ENCODE results near the gene PBRM1. TPM values are rescaled to one million over a fixed set of nuclear protein-coding genes. Genes with fewer than 3 reads are reported as not detected.

PBRM1 gene
- polyA plus RNA-seq, 1 experiment, result 16.5 TPM

DNA sequence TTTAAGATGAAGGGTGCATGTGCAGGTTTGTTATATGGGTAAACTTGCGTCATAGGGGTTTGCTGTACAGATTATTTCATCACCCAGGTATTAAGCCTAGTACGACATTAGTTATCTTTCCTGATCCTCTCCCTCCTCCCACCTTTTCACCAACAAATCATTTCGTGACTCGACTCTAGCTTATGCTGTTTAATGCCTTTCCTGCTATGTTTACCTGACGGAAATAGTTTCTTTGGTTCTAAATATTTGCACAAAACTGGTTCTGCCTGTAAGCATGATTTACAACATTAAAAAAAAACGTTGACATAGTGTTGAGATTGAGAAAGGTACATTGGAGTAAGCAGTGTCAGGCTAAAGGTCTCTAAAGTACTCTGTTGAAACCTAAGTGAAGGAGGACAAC, 2.6 kb upstream of the PBRM1 start:
- ChIA-PET CTCF (interaction anchor here (0.6 to 1.6 kb wide), 2 partner anchors 8 to 9 kb away, joined by 3 to 6 read pairs; no protein-coding TSS in a partner anchor), POLR2A (interaction anchor here (0.5 kb wide), 1 partner anchor 408 kb away, joined by 3 read pairs; no protein-coding TSS in a partner anchor)
- Histone ChIP-seq H3K36me3 (ENCODE audit: control insufficient read depth, insufficient read depth, low read length) (peaks cover 32% of the 10 kb centered on the region), H3K4me3 (ENCODE audit: low read depth, low read length) (no peak overlapping the region), H3K27me3 (ENCODE audit: control insufficient read depth, insufficient read depth, low read length) (no peaks in the 10 kb centered on the region)
- no peak for DNase-seq (ENCODE audit: low read depth)
- TF ChIP-seq, protein P1, sequence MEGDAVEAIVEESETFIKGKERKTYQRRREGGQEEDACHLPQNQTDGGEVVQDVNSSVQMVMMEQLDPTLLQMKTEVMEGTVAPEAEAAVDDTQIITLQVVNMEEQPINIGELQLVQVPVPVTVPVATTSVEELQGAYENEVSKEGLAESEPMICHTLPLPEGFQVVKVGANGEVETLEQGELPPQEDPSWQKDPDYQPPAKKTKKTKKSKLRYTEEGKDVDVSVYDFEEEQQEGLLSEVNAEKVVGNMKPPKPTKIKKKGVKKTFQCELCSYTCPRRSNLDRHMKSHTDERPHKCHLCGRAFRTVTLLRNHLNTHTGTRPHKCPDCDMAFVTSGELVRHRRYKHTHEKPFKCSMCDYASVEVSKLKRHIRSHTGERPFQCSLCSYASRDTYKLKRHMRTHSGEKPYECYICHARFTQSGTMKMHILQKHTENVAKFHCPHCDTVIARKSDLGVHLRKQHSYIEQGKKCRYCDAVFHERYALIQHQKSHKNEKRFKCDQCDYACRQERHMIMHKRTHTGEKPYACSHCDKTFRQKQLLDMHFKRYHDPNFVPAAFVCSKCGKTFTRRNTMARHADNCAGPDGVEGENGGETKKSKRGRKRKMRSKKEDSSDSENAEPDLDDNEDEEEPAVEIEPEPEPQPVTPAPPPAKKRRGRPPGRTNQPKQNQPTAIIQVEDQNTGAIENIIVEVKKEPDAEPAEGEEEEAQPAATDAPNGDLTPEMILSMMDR (IDR thresholded peaks at IDR 0.05; ENCODE audit: insufficient read depth, low read depth, low read length), result no peak

DNA sequence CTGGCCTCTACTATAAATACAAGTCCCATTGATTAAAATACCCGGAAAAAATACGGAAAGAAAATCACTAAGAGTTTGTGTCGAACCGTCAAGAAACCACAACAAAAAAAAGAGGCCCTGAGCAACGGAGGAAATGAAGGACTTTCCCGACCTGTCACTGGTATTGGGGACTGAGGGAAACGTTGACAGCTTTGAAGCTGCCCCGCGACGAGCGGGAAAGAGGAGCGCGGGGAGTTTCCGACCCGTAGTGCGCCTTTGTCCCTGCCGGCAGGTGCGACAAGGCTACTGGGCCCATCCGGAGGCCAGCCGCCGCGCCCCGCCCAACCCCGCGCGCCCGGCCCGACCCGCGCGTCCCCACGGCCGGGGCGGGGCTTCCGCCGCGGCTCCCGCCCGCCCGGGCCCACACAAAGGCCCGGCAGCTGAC, 416 bp downstream of the PBRM1 start:
- H3K27me3 ChIP-seq (ENCODE audit: control insufficient read depth, insufficient read depth, low read length), result no peaks in the 10 kb centered on the region
- peaks cover 17% of the 10 kb centered on the region for H3K36me3 ChIP-seq (ENCODE audit: control insufficient read depth, insufficient read depth, low read length)
- ChIA-PET CTCF (interaction anchor here (0.9 to 1.8 kb wide), 2 partner anchors 25 to 273 kb away, joined by 3 to 4 read pairs; no protein-coding TSS in a partner anchor), POLR2A (interaction anchor here (0.6 kb wide), 1 partner anchor 15 kb away, joined by 3 read pairs; no protein-coding TSS in a partner anchor)
- peak overlapping the region; percentile 84 for H3K4me3 ChIP-seq (ENCODE audit: low read depth, low read length)
- TF ChIP-seq, protein P1 (IDR thresholded peaks at IDR 0.05; ENCODE audit: insufficient read depth, low read depth, low read length), result no peak
- DNase-seq (ENCODE audit: low read depth), result no peak

DNA sequence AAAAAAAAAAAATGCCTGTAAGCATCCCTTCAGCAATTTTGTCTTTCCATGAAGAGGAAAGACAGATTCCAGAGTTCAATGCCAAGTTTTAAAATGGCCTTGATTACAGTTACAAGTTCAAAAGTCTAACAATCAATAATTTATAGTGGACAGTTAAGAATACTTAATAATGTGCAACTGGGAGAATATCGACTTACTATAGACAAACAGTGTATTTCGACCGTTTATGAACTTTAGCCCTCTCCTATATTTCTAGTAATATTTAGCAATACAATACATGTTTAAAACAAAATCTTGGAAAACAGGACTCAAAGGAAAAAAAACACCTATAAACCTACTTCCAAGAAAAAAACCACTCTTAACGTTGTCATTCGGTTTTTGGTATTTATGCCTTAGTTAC, 1.5 kb downstream of the PBRM1 start:
- Histone ChIP-seq H3K36me3 (ENCODE audit: control insufficient read depth, insufficient read depth, low read length) (peaks cover 12% of the 10 kb centered on the region), H3K27me3 (ENCODE audit: control insufficient read depth, insufficient read depth, low read length) (no peaks in the 10 kb centered on the region), H3K4me3 (ENCODE audit: low read depth, low read length) (no peak overlapping the region)
- no peak for DNase-seq (ENCODE audit: low read depth)
- CTCF ChIA-PET, result interaction anchor here (0.9 to 1.8 kb wide), 2 partner anchors 24 to 272 kb away, joined by 3 to 4 read pairs; no protein-coding TSS in a partner anchor
- POLR2A ChIA-PET, result no interaction called here
- TF ChIP-seq, protein P1 (IDR thresholded peaks at IDR 0.05; ENCODE audit: insufficient read depth, low read depth, low read length), result no peak

DNA sequence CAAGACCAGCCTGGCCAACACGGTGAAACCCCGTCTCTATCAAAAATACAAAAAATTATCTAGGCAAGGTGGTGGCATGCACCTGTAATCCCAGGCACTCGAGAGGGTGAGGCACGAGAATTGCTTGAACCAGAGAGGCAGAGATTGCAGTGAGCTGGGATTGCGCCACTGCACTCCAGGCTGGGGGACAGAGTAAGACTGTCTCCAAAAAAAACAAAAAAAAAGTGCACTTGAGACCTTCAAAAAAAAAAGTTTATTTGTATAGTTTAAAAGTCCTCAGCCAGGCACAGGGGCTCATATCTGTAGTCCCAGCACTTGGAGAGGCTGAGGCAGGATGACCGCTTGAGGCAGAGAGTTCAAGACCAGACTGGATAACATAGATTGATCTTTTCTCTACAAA, 2.1 kb downstream of the PBRM1 start:
- no peak for DNase-seq (ENCODE audit: low read depth)
- H3K36me3 ChIP-seq (ENCODE audit: control insufficient read depth, insufficient read depth, low read length), result peaks cover 10% of the 10 kb centered on the region
- POLR2A ChIA-PET, result no interaction called here
- H3K4me3 ChIP-seq (ENCODE audit: low read depth, low read length), result no peak overlapping the region
- H3K27me3 ChIP-seq (ENCODE audit: control insufficient read depth, insufficient read depth, low read length), result no peaks in the 10 kb centered on the region
- CTCF ChIA-PET, result no interaction called here
- TF ChIP-seq, protein P1 (IDR thresholded peaks at IDR 0.05; ENCODE audit: insufficient read depth, low read depth, low read length), result no peak

DNA sequence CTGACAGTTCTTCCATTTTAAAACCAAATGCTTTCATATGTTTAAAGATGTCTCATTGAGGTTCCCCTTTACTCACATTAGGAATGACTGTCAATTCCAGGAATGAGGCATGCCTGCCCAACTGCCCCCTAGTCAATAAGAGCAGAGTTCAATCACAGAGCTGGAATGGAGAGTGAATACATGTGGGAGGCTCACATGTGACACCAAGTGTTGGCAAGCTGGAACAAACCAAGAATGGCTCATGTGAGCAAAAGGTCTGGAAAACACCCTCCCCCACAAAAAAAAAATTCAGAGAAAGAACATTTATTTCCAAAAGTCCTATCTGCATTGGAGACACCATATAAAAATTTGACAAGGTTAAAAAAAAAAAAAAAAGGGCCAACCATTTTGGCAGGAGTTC, 3.7 kb downstream of the PBRM1 start:
- ChIA-PET CTCF (interaction anchor here (1.8 kb wide), 1 partner anchor 10 kb away, joined by 6 read pairs; no protein-coding TSS in a partner anchor), POLR2A (no interaction called here)
- no peak for DNase-seq (ENCODE audit: low read depth)
- TF ChIP-seq, protein P1 (IDR thresholded peaks at IDR 0.05; ENCODE audit: insufficient read depth, low read depth, low read length), result peak; percentile 32
- H3K36me3 ChIP-seq (ENCODE audit: control insufficient read depth, insufficient read depth, low read length), result no peaks in the 10 kb centered on the region
- H3K27me3 ChIP-seq (ENCODE audit: control insufficient read depth, insufficient read depth, low read length), result no peaks in the 10 kb centered on the region
- no peak overlapping the region for H3K4me3 ChIP-seq (ENCODE audit: low read depth, low read length)

All from BJ (cell line).